Stomach (tissue), 9 donors: ENCODE measurements around the gene SKP1. TPM values are rescaled to one million over a fixed set of nuclear protein-coding genes. Genes with fewer than 3 reads are reported as not detected.

ENCODE experiments used
- DNase-seq, 2 donors: peaks; one replicate each; pipeline versions ENCODE4 v3.0.0 to v3.0.0-alpha.2; 2013 to 2019
- H3K27ac ChIP-seq, 5 donors: fragments of 200-600 bp in 4 of 5; sonication (generic) in 4 of 5; one replicate each; pipeline ENCODE4 v1.5.1; 2013 to 2019; ENCODE audit warnings: mild to moderate bottlenecking in 1 of 5, moderate library complexity in 1 of 5
- H3K27me3 ChIP-seq, 3 donors: fragments of 200-600 bp; sonication (generic); one replicate each; pipeline ENCODE4 v1.5.1; 2017 to 2019; ENCODE audit warnings: mixed run types in 1 of 3
- H3K36me3 ChIP-seq, 4 donors: fragments of 200-600 bp; sonication (generic); 1 replicate in 3 of 4; 2 replicates in 1 of 4; pipeline ENCODE4 v1.5.1; 2016 to 2019
- H3K4me1 ChIP-seq, 4 donors: fragments of 200-600 bp; sonication (generic); one replicate each; pipeline ENCODE4 v1.5.1; 2016 to 2019
- H3K4me3 ChIP-seq, 4 donors: fragments of 200-600 bp; sonication (generic) in 3 of 4; one replicate each; pipeline ENCODE4 v1.5.1; 2016 to 2019; ENCODE audit warnings: mild to moderate bottlenecking in 1 of 4
- H3K9me3 ChIP-seq, 4 donors: fragments of 200-600 bp; sonication (generic); one replicate each; pipeline ENCODE4 v1.5.1; 2016 to 2019
- CTCF ChIP-seq, 7 experiments: fragments of 450-650 bp in 4 of 7; fragments of 200-600 bp in 3 of 7; sonication (generic) in 3 of 7; IDR thresholded peaks; one replicate each; pipeline ENCODE4 v1.5.1; 2016 to 2019; ENCODE audit warnings: antibody characterized with exemption in 7 of 7, control low read depth in 2 of 7, mild to moderate bottlenecking in 1 of 7
- EP300 ChIP-seq: sonication (generic); formaldehyde crosslinking; IDR thresholded peaks from one replicate; pipeline ENCODE4 v1.6.1; 2017; ENCODE audit warnings: antibody characterized with exemption
- POLR2A ChIP-seq, 4 donors: fragments of 450-650 bp; IDR thresholded peaks; one replicate each; pipeline ENCODE4 v1.6.1; 2016; ENCODE audit warnings: antibody characterized with exemption in 4 of 4, control low read depth in 2 of 4, mild to moderate bottlenecking in 1 of 4, moderate library complexity in 1 of 4
- POLR2AphosphoS5 ChIP-seq, 3 donors: sonication (generic); formaldehyde crosslinking; IDR thresholded peaks; one replicate each; pipeline ENCODE4 v1.6.1; 2016; ENCODE audit warnings: antibody characterized with exemption in 3 of 3
- WGBS, 5 donors: extraction: QIAGEN DNeasy Blood & Tissue Kit in 3 of 5; methylation state at CpG; one replicate each; pipeline versions ENCODE4 v1.1.5 to v1.1.7; 2013 to 2018; 5-methylcytosine and 5-hydroxymethylcytosine counted together
- intact Hi-C: fragments of 100-400 bp; cut with DNase I; formaldehyde crosslinking; loops from one replicate; pipeline ENCODE4 v1.15.1; 2023; ENCODE audit warnings: low total_unique reads
- polyA plus RNA-seq, 3 donors: library from polyadenylated mRNA; stranded (reverse); fragments of 200-250 nt; gene quantifications; one replicate each; pipeline ENCODE4 v1.2.3, GENCODE V29; 2013
- total RNA-seq, 5 donors: library from RNA; depleted of rRNA; stranded (reverse); fragments of >200 nt; gene quantifications; one replicate each; pipeline versions ENCODE4 v1.1.0 to v1.2.3, GENCODE V29; 2014 to 2016
- donor health status: healthy with polysubstance abuse.
- donor health status: Bipolar disorder and iron deficiency.
- donor health status: healthy.

The SKP1 gene
- total and polyA plus RNA-seq, 8 donors: 18.1 to 590 (median 162) TPM

GRCh38 chr5:134195666-134196065 is 18.9 kb upstream of the SKP1 start:
- Histone ChIP-seq H3K36me3 (peaks cover 43 to 62% (median 54%) of the 10 kb centered on the region in 4 donors), H3K4me1 (peaks cover 0 to 26% (median 16%) of the 10 kb centered on the region in 4 donors), H3K27me3 (no peaks in the 10 kb centered on the region), H3K9me3 (no peaks in the 10 kb centered on the region), H3K4me3 (no peak overlapping the region), H3K27ac (peak overlapping the region in 3 of 5 donors; percentile 18 to 45 (median 37))
- TF ChIP-seq EP300 (no peak), POLR2AphosphoS5 (IDR thresholded peaks at IDR 0.05) (no peak), POLR2A (IDR thresholded peaks at IDR 0.05) (no peak), CTCF (IDR thresholded peaks at IDR 0.05) (no peak)
- intact Hi-C loops: no loop called here
- 28 to 52% (median 48%) methylated on average over 5 of the region's 5 CpGs for WGBS, 5 donors
- DNase-seq: no peak

- Histone ChIP-seq H3K4me3 (no peak overlapping the region), H3K27ac (no peak overlapping the region), H3K27me3 (no peaks in the 10 kb centered on the region), H3K9me3 (no peaks in the 10 kb centered on the region), H3K4me1 (peaks cover 13 to 30% (median 22%) of the 10 kb centered on the region in 4 donors), H3K36me3 (no peaks in the 10 kb centered on the region)
- intact Hi-C loops: loop anchor here (10.0 kb wide), 1 partner anchor 406 kb away; no protein-coding TSS in a partner anchor
- 51 to 79% (median 60%) methylated on average over 3 of the region's 3 CpGs for WGBS, 5 donors
- TF ChIP-seq EP300 (no peak), POLR2AphosphoS5 (IDR thresholded peaks at IDR 0.05) (peak in 1 of 3 donors; percentile 37), CTCF (IDR thresholded peaks at IDR 0.05) (no peak), POLR2A (IDR thresholded peaks at IDR 0.05) (no peak)
- DNase-seq: peak; percentile 59 to 82
These were observed 12.3 kb upstream of the SKP1 start for GRCh38 chr5:134189031-134189430.

- no peak for DNase-seq
- no peaks in the 10 kb centered on the region for H3K36me3 ChIP-seq
These were observed 11.3 kb upstream of the SKP1 start for GRCh38 chr5:134188092-134188491.

More at GRCh38 chr5:134188092-134188491, 11.3 kb upstream of the SKP1 start:
- Histone ChIP-seq H3K4me1 (peaks cover 13 to 30% (median 22%) of the 10 kb centered on the region in 4 donors), H3K9me3 (no peaks in the 10 kb centered on the region), H3K27me3 (no peaks in the 10 kb centered on the region), H3K27ac (peak overlapping the region in 3 of 5 donors; percentile 19 to 39 (median 27)), H3K4me3 (no peak overlapping the region)
- no peak for TF ChIP-seq CTCF (IDR thresholded peaks at IDR 0.05)
- 25 to 74% (median 62%) methylated on average over 1 of the region's 1 CpG for WGBS, 5 donors
- intact Hi-C loops: loop anchor here (10.0 kb wide), 1 partner anchor 407 kb away; no protein-coding TSS in a partner anchor
